Heart left ventricle (tissue), 16 donors: Measurements from ENCODE around the gene CNKSR3. TPM values are rescaled to one million over a fixed set of nuclear protein-coding genes. Genes with fewer than 3 reads are reported as not detected.

Experiments used
- ATAC-seq, 4 donors: fragments of 200-7000 bp; cut with Tn5 transposase; one replicate each; pipeline ENCODE4 v1.9.1; 2020 to 2022; ENCODE audit warnings: moderate library complexity in 4 of 4, mild to moderate bottlenecking in 3 of 4, moderate number of reproducible peaks in 1 of 4
- DNase-seq, 5 donors: peaks; one replicate each; pipeline ENCODE4 v3.0.0-alpha.2; 2020
- H3K27ac ChIP-seq, 12 donors: fragments of 200-600 bp; sonication (generic) in 4 of 12; one replicate each; pipeline versions ENCODE4 v1.5.0 to v1.8.0; 2016 to 2022; ENCODE audit warnings: mild to moderate bottlenecking in 2 of 12
- H3K27me3 ChIP-seq, 9 donors: fragments of 200-600 bp; sonication (generic) in 2 of 9; one replicate each; pipeline versions ENCODE4 v1.5.1 to v1.8.0; 2016 to 2022; ENCODE audit warnings: mild to moderate bottlenecking in 3 of 9
- H3K36me3 ChIP-seq, 9 donors: fragments of 200-600 bp; sonication (generic) in 2 of 9; one replicate each; pipeline versions ENCODE4 v1.5.0 to v1.8.0; 2018 to 2022; ENCODE audit warnings: mild to moderate bottlenecking in 2 of 9
- H3K4me1 ChIP-seq, 12 donors: fragments of 200-600 bp; sonication (generic) in 4 of 12; one replicate each; pipeline versions ENCODE4 v1.5.0 to v1.8.0; 2016 to 2022; ENCODE audit warnings: mild to moderate bottlenecking in 3 of 12
- H3K4me3 ChIP-seq, 12 donors: fragments of 200-600 bp; sonication (generic) in 4 of 12; one replicate each; pipeline versions ENCODE4 v1.5.0 to v1.8.0; 2017 to 2022; ENCODE audit warnings: mild to moderate bottlenecking in 9 of 12, moderate library complexity in 4 of 12
- H3K9me3 ChIP-seq, 12 donors: fragments of 200-600 bp; sonication (generic) in 4 of 12; one replicate each; pipeline versions ENCODE4 v1.5.0 to v1.8.0; 2016 to 2022; ENCODE audit warnings: mild to moderate bottlenecking in 1 of 12
- POLR2A ChIP-seq, 2 donors: fragments of 450-650 bp; IDR thresholded peaks; one replicate each; pipeline ENCODE4 v1.6.1; 2017; ENCODE audit warnings: antibody characterized with exemption in 2 of 2, mild to moderate bottlenecking in 2 of 2, moderate library complexity in 2 of 2
- WGBS, 4 donors: extraction: QIAGEN DNeasy Blood & Tissue Kit in 2 of 4; methylation state at CpG; one replicate each; pipeline versions ENCODE4 v1.1.5 to v1.1.7; 2013 to 2018; 5-methylcytosine and 5-hydroxymethylcytosine counted together
- intact Hi-C, 10 donors: fragments of 100-400 bp; cut with DNase I; formaldehyde crosslinking; loops; one replicate each; pipeline versions ENCODE4 v1.11.1 to v1.14.2; 2022
- polyA plus RNA-seq, 2 donors: library from polyadenylated mRNA; stranded (reverse); fragments of 200-250 nt; gene quantifications; one replicate each; pipeline ENCODE4 v1.2.3, GENCODE V29; 2013
- total RNA-seq, 9 donors: library from RNA; depleted of rRNA in 2 of 9; stranded (reverse); fragments of >200 nt in 2 of 9; fragmentation: NEBNext Ultra II Directional in 3 of 9; extraction: Animal tissue kit (Norgen Biotek cat#: 25700) in 3 of 9; gene quantifications; one replicate each; pipeline versions ENCODE4 v1.1.0 to v1.2.4, GENCODE V29; 2016 to 2023
- TF ChIP-seq, protein P1 (sequence below), 12 donors: fragments of 200-600 bp; sonication (generic) in 4 of 12; IDR thresholded peaks; one replicate each; pipeline versions ENCODE4 v1.5.0 to v1.8.0; 2018 to 2022; ENCODE audit warnings: antibody characterized with exemption in 12 of 12, mild to moderate bottlenecking in 5 of 12
- donor health status: ischemic (EF 13 %, LVEDD 7.1; RV severe dilation, severe dysfunction).
- donor health status: healthy with polysubstance abuse.
- donor health status: DM: no; HTN: yes; CAD: no.
- donor health status: DM: no; HTN: no; CAD: no.
- donor health status: ischemic (EF 25% LVEDD 6.9; RV normal size, moderate dysfunction).
- donor health status: ischemic (EF 25% LVEDD 5.7; RV mildly dilated, moderate dysfunction).
- donor health status: healthy.
- donor health status: DM: yes; HTN: yes; CAD: no.
- donor health status: ischemic (EF 35%, LVEDD 5.7; RV mildly dilated, moderate dysfunction).
- donor health status: nonischemic (EF 11% LVEDD 7.7; RV severe dilation, severe dysfunction).
- donor health status: DM: yes; HTN: yes; CAD: no.
- donor health status: PGD.
- donor health status: ischemic (EF 29% LVEDD 5.4; RV normal size, mild dysfunction).
- donor health status: nonischemic (EF 23%, LVEDD 6.1; RV moderate dilation, normal function).

CNKSR3 gene
- total and polyA plus RNA-seq, 11 donors: 5.9 to 30.7 (median 17.7) TPM

DNA sequence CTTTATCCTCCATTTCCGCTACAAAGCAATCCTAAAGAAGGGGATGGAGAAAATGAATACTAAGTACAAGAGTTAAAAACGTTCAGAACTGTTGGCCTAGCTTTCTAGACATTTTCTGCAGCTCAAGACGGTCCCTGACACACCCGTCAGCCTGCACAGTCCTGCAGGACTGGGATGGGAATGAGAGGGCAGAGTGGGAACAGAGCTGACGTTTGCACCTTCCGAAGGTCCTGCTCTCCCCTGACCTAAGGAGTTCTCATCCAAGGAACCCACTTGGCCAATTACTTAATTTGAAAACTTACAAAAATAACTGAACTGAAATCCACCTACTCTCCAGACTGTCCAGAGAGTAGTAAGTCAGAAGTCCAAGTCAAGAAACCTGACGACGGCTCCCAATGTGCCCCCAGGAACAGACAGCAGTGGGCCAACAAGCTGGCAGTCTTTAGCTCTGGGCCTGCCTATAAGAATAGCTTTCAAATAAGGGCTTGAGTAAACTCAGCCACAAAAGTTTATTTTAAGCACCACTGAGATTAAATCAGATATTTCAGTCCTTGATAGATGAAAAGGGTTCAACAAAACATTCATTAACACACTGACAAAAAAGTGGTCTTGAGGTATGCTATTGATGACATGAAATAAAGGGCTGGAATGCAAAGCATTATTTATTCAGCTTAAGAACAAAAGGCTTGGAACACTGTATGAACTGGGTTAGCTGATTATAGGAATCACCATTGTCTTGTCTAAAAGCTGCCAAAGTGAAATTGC lies 76.8 kb downstream of the CNKSR3 start:
- H3K27ac ChIP-seq: peak overlapping the region in 8 of 12 donors; percentile 10 to 61 (median 26)
- intact Hi-C loops: loop anchor here in 3 of 10 donors (1.0 to 10.0 kb wide), 3 partner anchors 12 to 181 kb away; no protein-coding TSS in a partner anchor

DNA sequence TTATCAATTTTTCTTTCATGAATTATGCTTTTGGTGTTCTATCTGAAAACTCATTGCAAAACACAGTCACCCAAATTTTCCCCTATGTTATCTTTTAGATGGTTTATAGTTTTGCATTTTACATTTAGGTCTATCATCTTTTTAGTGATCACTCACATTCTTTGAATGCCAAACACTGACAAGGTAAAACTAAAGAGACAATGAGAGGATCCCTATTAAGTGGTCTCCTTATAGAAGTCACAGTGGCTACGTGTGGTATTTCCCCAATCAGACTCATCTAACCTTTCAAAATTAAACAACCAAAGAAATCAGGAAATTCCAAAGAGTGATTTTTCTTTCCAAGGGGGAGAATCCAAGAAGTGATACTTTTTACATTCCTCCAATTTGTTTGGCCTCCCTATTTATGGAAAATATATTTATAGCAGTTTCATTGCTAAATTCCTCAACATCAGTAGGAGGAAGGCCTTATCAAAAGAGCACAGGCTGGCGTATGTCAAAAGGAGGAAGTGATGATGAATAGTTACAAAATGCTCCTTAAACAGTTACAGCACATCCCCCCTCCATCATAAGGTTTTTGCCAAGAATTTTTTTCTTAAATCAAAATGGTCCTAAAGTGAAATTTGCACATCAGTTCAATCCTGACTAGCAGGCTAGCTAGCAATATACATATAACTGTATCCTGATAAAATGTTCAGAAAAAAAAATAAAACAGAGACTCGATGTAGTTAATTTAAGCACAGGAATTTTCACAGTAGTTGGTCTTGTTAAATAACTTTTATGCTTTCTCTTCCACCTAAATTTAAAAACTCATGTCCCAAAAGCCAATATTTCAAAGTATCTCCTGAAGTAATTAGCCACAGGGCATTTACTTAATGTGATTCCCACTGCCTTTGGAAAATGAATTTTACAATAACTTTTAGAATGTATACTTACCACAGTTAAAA lies 77.7 kb downstream of the CNKSR3 start:
- H3K27me3 ChIP-seq: no peaks in the 10 kb centered on the region
- peak in 3 of 4 donors; percentile 68 to 80 (median 72) for ATAC-seq
- H3K4me3 ChIP-seq: no peak overlapping the region
- 9 to 21% (median 17%) methylated on average over 3 of the region's 3 CpGs for WGBS, 4 donors
- peak in 1 of 5 donors; percentile 24 for DNase-seq
- peaks cover 0 to 6% (median 0%) of the 10 kb centered on the region in 12 donors for H3K9me3 ChIP-seq
- peaks cover 0 to 27% (median 4%) of the 10 kb centered on the region in 9 donors for H3K36me3 ChIP-seq
- peaks cover 0 to 43% (median 21%) of the 10 kb centered on the region in 12 donors for H3K4me1 ChIP-seq
- intact Hi-C loops: loop anchor here in 3 of 10 donors (1.0 to 10.0 kb wide), 3 partner anchors 12 to 182 kb away; no protein-coding TSS in a partner anchor
- H3K27ac ChIP-seq: peak overlapping the region in 7 of 12 donors; percentile 10 to 61 (median 35)
- TF ChIP-seq, protein P1, sequence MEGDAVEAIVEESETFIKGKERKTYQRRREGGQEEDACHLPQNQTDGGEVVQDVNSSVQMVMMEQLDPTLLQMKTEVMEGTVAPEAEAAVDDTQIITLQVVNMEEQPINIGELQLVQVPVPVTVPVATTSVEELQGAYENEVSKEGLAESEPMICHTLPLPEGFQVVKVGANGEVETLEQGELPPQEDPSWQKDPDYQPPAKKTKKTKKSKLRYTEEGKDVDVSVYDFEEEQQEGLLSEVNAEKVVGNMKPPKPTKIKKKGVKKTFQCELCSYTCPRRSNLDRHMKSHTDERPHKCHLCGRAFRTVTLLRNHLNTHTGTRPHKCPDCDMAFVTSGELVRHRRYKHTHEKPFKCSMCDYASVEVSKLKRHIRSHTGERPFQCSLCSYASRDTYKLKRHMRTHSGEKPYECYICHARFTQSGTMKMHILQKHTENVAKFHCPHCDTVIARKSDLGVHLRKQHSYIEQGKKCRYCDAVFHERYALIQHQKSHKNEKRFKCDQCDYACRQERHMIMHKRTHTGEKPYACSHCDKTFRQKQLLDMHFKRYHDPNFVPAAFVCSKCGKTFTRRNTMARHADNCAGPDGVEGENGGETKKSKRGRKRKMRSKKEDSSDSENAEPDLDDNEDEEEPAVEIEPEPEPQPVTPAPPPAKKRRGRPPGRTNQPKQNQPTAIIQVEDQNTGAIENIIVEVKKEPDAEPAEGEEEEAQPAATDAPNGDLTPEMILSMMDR (IDR thresholded peaks at IDR 0.05): no peak
- no peak for TF ChIP-seq POLR2A (IDR thresholded peaks at IDR 0.05)

More for the DNA sequence above, 76.8 kb downstream of the CNKSR3 start:
- no peaks in the 10 kb centered on the region for H3K27me3 ChIP-seq
- peak in 3 of 4 donors; percentile 40 to 49 (median 45) for ATAC-seq
- WGBS, 4 donors: 53 to 54% (median 53%) methylated on average over 8 of the region's 8 CpGs
- peaks cover 0 to 43% (median 21%) of the 10 kb centered on the region in 12 donors for H3K4me1 ChIP-seq
- H3K36me3 ChIP-seq: peaks cover 0 to 19% (median under 1%) of the 10 kb centered on the region in 9 donors
- H3K9me3 ChIP-seq: peaks cover 0 to 6% (median 0%) of the 10 kb centered on the region in 12 donors
- DNase-seq: no peak
- TF ChIP-seq, protein P1 (IDR thresholded peaks at IDR 0.05): no peak
- TF ChIP-seq POLR2A (IDR thresholded peaks at IDR 0.05): no peak
- no peak overlapping the region for H3K4me3 ChIP-seq

GRCh38 chr6:154430481-154430919 lies 80.0 kb downstream of the CNKSR3 start:
- 59 to 91% (median 74%) methylated on average over 1 of the region's 1 CpG for WGBS, 4 donors
- TF ChIP-seq POLR2A (IDR thresholded peaks at IDR 0.05): no peak
- TF ChIP-seq, protein P1 (IDR thresholded peaks at IDR 0.05): no peak
- intact Hi-C loops: loop anchor here in 2 of 10 donors (5.0 to 10.0 kb wide), 2 partner anchors 77 to 184 kb away; no protein-coding TSS in a partner anchor
- Histone ChIP-seq H3K4me3 (no peak overlapping the region), H3K9me3 (peaks cover 0 to 6% (median 0%) of the 10 kb centered on the region in 12 donors), H3K27me3 (no peaks in the 10 kb centered on the region), H3K4me1 (peaks cover 0 to 47% (median 23%) of the 10 kb centered on the region in 12 donors), H3K27ac (no peak overlapping the region), H3K36me3 (peaks cover 0 to 30% (median 4%) of the 10 kb centered on the region in 9 donors)
- ATAC-seq (no peak), DNase-seq (no peak)
